ENCODE data around the gene CMIP.

- no peak for TF ChIP-seq GATA3 (IDR thresholded peaks at IDR 0.05; ENCODE audit: low read depth, low read length)
- no peak for TF ChIP-seq GATA2 (IDR thresholded peaks at IDR 0.05; ENCODE audit: low read depth, low read length)
These were observed 43.3 kb upstream of the CMIP start for GRCh38 chr16:81401035-81401950.

All from SH-SY5Y (cell line).